ENCODE data around the gene COL4A3.
"Not testable (repeated sequence)": the region's sequence is repeated elsewhere in the genome, so short reads cannot be mapped to it uniquely, and the experiment has no call there.

COL4A3 gene

GRCh38 chr2:227154986-227155774 lies 9.2 kb upstream of the COL4A3 start:
- no peak for DNase-seq (ENCODE audit: low read depth, low spot score)

GRCh38 chr2:227160164-227160563 lies 4.3 kb upstream of the COL4A3 start:
- DNase-seq (ENCODE audit: low read depth, low spot score) = no peak

- DNase-seq (ENCODE audit: low read depth, low spot score) = no peak
Measured at GRCh38 chr2:227161947-227162346, 2.5 kb upstream of the COL4A3 start.

GRCh38 chr2:227163485-227163997 lies 883 bp upstream of the COL4A3 start:
- no peak for DNase-seq (ENCODE audit: low read depth, low spot score)

GRCh38 chr2:227164763-227165291 lies 403 bp downstream of the COL4A3 start:
- DNase-seq (ENCODE audit: low read depth, low spot score) = no peak

GRCh38 chr2:227171779-227172178 lies 7.4 kb downstream of the COL4A3 start:
- not testable (repeated sequence) for DNase-seq (ENCODE audit: low read depth, low spot score)

GRCh38 chr2:227177592-227178336 lies 13.3 kb downstream of the COL4A3 start:
- DNase-seq (ENCODE audit: low read depth, low spot score) = no peak

- DNase-seq (ENCODE audit: low read depth, low spot score) = no peak
Measured at GRCh38 chr2:227179988-227180685, 15.7 kb downstream of the COL4A3 start.

- DNase-seq (ENCODE audit: low read depth, low spot score) = no peak
Measured at GRCh38 chr2:227180770-227181169, 16.3 kb downstream of the COL4A3 start.

GRCh38 chr2:227182765-227183164 lies 18.3 kb downstream of the COL4A3 start:
- DNase-seq (ENCODE audit: low read depth, low spot score) = no peak

GRCh38 chr2:227183657-227184367 lies 19.4 kb downstream of the COL4A3 start:
- no peak for DNase-seq (ENCODE audit: low read depth, low spot score)

- no peak for DNase-seq (ENCODE audit: low read depth, low spot score)
Measured at GRCh38 chr2:227185615-227186232, 21.3 kb downstream of the COL4A3 start.

GRCh38 chr2:227186751-227187150 lies 22.3 kb downstream of the COL4A3 start:
- no peak for DNase-seq (ENCODE audit: low read depth, low spot score)

- DNase-seq (ENCODE audit: low read depth, low spot score) = no peak
Measured at GRCh38 chr2:227188292-227188691, 23.9 kb downstream of the COL4A3 start.

- DNase-seq (ENCODE audit: low read depth, low spot score) = no peak
Measured at GRCh38 chr2:227191367-227191766, 26.9 kb downstream of the COL4A3 start.

- DNase-seq (ENCODE audit: low read depth, low spot score) = no peak
Measured at GRCh38 chr2:227192491-227192890, 28.1 kb downstream of the COL4A3 start.

GRCh38 chr2:227194219-227194618 lies 29.8 kb downstream of the COL4A3 start:
- DNase-seq (ENCODE audit: low read depth, low spot score) = no peak

GRCh38 chr2:227198866-227199265 lies 34.4 kb downstream of the COL4A3 start:
- DNase-seq (ENCODE audit: low read depth, low spot score) = no peak

- DNase-seq (ENCODE audit: low read depth, low spot score) = no peak
Measured at GRCh38 chr2:227201771-227202170, 37.3 kb downstream of the COL4A3 start.

GRCh38 chr2:227204452-227204851 lies 40.0 kb downstream of the COL4A3 start:
- no peak for DNase-seq (ENCODE audit: low read depth, low spot score)

GRCh38 chr2:227205701-227206100 lies 41.3 kb downstream of the COL4A3 start:
- DNase-seq (ENCODE audit: low read depth, low spot score) = no peak
